Rectal smooth muscle tissue (tissue), 1 donor: Measurements from ENCODE around the gene SPATA33.

Experiments
- H3K27ac ChIP-seq: one replicate; pipeline ENCODE4 v1.7.0; 2013; ENCODE audit warnings: low read depth, low read length, inconsistent platforms
- H3K27me3 ChIP-seq: one replicate; pipeline ENCODE4 v1.7.0; 2013; ENCODE audit warnings: low read length; ENCODE audit not compliant: control insufficient read depth, insufficient read depth
- H3K36me3 ChIP-seq: one replicate; pipeline ENCODE4 v1.7.0; 2013; ENCODE audit warnings: low read length; ENCODE audit not compliant: control insufficient read depth, insufficient read depth
- H3K4me1 ChIP-seq: one replicate; pipeline ENCODE4 v1.7.0; 2013; ENCODE audit warnings: low read length; ENCODE audit not compliant: control insufficient read depth, insufficient read depth
- H3K4me3 ChIP-seq: one replicate; pipeline ENCODE4 v1.7.0; 2013; ENCODE audit warnings: low read length
- H3K9ac ChIP-seq: one replicate; pipeline ENCODE4 v1.7.0; 2013; ENCODE audit warnings: low read length

Gene SPATA33

GRCh38 chr16:89701425-89702406 lies 44.1 kb downstream of the SPATA33 start, which contains the start of gene SPATA2L:
Gene SPATA2L (minus strand): TSS chr16:89701705. CDS start chr16:89701232, 473 bp downstream.
- Histone ChIP-seq H3K4me1 (peaks cover 6% of the 10 kb centered on the region), H3K36me3 (no peaks in the 10 kb centered on the region), H3K9ac (peak within 1 kb of the TSS; percentile 46), H3K27me3 (no peaks in the 10 kb centered on the region), H3K27ac (peak within 1 kb of the TSS; percentile 11), H3K4me3 (peak within 1 kb of the TSS; percentile 73)

DNA sequence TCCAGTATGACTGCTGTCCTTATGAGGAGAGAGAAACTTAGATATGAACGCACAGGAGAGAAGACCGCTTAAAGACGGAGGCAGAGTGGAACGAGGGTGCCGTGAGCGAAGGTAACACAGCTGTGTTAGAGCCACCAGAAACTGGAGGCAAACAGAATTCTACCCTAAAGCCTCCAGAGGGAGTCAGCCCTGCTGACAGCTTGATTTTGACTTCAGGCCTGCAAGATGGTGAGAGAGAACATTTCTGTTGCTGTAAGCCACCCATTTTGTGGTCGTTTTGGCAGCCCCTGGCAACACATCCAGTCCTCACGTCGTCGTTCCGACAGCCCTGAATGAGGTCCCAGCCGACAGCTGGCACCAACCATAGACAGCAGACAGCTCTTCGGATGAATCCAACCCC lies 46.6 kb downstream of the SPATA33 start:
- no peaks in the 10 kb centered on the region for H3K27me3 ChIP-seq
- no peak overlapping the region for H3K9ac ChIP-seq
- no peaks in the 10 kb centered on the region for H3K36me3 ChIP-seq
- no peak overlapping the region for H3K4me3 ChIP-seq
- no peak overlapping the region for H3K27ac ChIP-seq
- H3K4me1 ChIP-seq, result peaks cover 6% of the 10 kb centered on the region

GRCh38 chr16:89705006-89705405 lies 47.4 kb downstream of the SPATA33 start:
- H3K27me3 ChIP-seq, result no peaks in the 10 kb centered on the region

GRCh38 chr16:89706518-89707260 lies 49.1 kb downstream of the SPATA33 start:
- Histone ChIP-seq H3K9ac (no peak overlapping the region), H3K4me3 (no peak overlapping the region), H3K27ac (no peak overlapping the region), H3K27me3 (no peaks in the 10 kb centered on the region), H3K4me1 (no peaks in the 10 kb centered on the region), H3K36me3 (no peaks in the 10 kb centered on the region)

More at GRCh38 chr16:89705006-89705405, 47.4 kb downstream of the SPATA33 start:
- H3K36me3 ChIP-seq, result no peaks in the 10 kb centered on the region
- H3K27ac ChIP-seq, result no peak overlapping the region
- no peak overlapping the region for H3K4me3 ChIP-seq
- H3K4me1 ChIP-seq, result peaks cover 6% of the 10 kb centered on the region
- no peak overlapping the region for H3K9ac ChIP-seq

DNA sequence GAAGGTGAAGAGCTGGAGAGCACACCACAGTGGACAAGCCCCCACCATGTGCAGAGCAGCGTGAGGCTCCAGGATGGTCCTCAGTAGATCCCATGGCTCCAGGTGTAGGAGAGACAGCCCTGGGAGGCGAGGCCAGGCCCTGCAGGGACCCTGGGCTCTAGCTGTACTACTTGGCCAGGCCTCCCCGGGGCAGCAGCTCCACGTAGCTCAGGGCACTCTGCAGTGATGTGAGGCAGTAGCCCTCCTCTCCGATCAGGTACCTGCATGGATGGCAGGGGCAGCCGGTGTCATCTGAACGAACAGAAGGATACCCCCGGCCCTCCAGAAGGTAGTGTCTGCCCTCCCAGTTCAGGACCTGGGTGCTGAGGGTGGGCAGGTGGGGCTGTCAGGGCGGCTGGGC lies 50.1 kb downstream of the SPATA33 start:
- Histone ChIP-seq H3K4me1 (no peaks in the 10 kb centered on the region), H3K27ac (no peak overlapping the region), H3K36me3 (no peaks in the 10 kb centered on the region), H3K9ac (no peak overlapping the region), H3K27me3 (no peaks in the 10 kb centered on the region), H3K4me3 (no peak overlapping the region)

DNA sequence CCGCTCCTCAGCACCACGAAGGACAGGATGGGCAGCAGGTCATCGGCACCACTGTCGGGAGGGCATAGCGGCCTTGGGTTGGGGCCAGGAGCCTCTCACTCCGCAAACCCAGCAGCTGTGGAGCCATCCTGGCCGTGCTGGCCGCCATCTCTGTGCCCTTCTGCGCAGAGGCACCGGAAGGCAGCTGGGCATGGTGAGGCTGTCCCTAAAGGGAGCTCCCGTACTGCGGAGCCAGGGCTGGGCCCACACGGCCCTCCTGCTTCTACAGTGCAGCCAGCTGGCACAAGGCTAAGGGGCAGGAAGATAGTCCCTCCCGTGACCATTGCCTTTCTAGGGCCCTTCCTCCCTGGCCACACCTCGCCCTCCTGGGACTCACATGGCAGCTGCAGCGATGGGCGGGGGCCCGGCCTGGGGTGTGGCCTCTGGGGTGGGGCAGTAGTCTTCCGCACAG lies 50.9 kb downstream of the SPATA33 start:
- no peak overlapping the region for H3K4me3 ChIP-seq
- H3K4me1 ChIP-seq, result no peaks in the 10 kb centered on the region
- no peak overlapping the region for H3K27ac ChIP-seq
- H3K9ac ChIP-seq, result no peak overlapping the region
- no peaks in the 10 kb centered on the region for H3K36me3 ChIP-seq
- no peaks in the 10 kb centered on the region for H3K27me3 ChIP-seq

DNA sequence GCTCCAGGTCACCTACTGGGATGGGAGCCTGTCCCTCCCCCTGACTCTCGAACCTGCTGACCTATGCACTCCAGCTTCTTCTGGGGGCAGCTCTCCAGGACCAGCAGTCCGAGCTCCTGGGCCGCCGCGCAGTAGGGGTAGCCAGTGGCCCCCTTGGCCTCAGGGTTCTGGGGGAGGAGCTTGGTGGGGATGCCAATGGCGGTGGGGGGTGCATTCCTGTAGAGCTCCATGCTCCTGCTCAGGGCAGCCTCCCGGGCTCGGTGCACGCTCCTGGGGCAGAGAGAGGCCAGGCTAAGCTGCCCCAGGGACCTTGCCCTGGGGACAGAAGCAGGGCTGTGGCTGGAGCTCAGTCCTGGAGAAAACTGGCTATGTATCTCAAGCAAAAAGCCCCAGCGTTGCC lies 51.5 kb downstream of the SPATA33 start:
- Histone ChIP-seq H3K27me3 (no peaks in the 10 kb centered on the region), H3K4me3 (no peak overlapping the region), H3K4me1 (no peaks in the 10 kb centered on the region), H3K9ac (no peak overlapping the region), H3K36me3 (no peaks in the 10 kb centered on the region), H3K27ac (no peak overlapping the region)

- Histone ChIP-seq H3K4me1 (no peaks in the 10 kb centered on the region), H3K27ac (no peak overlapping the region), H3K4me3 (no peak overlapping the region)
Measured at GRCh38 chr16:89709716-89710432, 52.2 kb downstream of the SPATA33 start.

DNA sequence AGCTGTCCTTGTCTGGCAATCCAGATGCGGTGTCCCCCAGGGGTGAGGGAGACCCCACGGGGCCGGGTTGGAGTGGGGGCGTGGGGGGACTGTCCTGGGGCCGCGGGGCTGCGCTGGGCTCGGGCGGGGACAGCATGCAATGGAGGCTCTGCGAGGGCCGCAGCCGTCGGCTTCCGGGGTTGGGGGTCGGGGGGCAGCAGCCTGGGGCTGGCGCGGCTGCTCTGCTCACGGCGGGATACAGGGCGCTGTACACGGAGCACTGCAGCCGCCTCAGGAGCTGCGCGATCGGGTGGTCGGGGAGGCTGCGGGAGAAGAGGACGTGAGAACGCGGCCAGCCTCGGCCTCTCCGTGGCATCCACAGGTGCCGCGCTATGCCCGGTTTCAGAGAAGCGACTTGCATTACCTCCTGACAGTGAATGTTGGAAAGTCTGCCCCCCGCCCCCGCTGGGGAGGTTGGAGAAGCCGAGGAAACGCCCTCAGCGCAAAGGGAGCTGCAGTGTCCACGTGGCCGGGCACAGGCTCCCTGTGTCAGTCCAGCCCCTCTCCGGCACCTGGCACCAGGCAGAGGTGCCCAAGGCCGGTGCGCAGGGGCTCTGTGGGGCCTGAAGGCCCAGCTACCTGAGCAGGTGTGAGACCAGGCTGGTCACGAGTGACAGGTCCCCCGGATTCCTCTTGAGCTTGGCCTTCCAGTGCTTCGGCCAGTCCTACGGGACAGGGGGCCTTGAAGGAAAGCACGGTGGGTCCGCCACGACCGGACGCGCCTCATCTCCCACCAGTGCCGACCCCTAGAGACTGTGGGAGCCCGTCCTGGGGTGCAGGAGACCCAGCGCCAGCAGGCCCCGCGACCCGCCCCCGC lies 53.3 kb downstream of the SPATA33 start:
- no peaks in the 10 kb centered on the region for H3K36me3 ChIP-seq
- H3K27ac ChIP-seq, result no peak overlapping the region
- no peaks in the 10 kb centered on the region for H3K4me1 ChIP-seq
- H3K27me3 ChIP-seq, result no peaks in the 10 kb centered on the region
- no peak overlapping the region for H3K9ac ChIP-seq
- no peak overlapping the region for H3K4me3 ChIP-seq

More at GRCh38 chr16:89709716-89710432, 52.2 kb downstream of the SPATA33 start:
- Histone ChIP-seq H3K27me3 (no peaks in the 10 kb centered on the region), H3K9ac (no peak overlapping the region), H3K36me3 (no peaks in the 10 kb centered on the region)

DNA sequence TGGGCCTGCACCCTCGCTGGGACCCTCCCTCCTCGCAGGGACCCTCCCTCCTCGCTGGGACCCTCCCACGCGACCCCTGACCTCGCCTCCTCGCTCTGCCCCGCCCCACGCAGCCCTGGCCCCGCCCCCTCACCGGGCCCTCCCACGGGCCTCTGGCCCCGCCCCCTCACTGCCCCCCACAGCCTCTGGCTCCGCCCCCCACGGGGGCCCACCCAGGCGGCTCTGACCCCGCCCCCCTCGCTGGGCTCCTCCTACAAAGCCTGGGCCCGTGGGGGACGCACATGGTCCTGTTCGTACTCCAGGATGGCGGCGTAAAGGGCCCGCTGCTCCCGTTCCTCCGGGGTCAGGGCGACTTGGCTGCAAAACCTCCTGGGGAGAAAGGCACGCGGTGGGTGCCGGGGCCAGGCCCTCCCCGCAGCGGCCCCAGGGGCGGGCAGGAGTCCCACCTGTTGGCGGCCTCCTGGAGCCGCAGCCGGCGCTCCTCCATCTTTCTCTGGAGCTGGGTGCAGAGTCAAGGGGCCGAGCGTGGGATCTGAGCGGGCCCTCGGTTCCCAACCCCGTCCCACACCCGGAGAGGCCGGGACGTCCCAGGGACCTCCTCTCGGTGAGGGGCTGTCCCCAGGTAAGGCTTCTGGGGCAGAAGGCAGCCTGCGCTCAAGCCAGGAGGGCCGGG lies 54.1 kb downstream of the SPATA33 start:
- no peak overlapping the region for H3K27ac ChIP-seq
- H3K27me3 ChIP-seq, result no peaks in the 10 kb centered on the region
- H3K36me3 ChIP-seq, result no peaks in the 10 kb centered on the region
- peak overlapping the region; percentile 55 for H3K4me3 ChIP-seq
- H3K9ac ChIP-seq, result no peak overlapping the region
- H3K4me1 ChIP-seq, result no peaks in the 10 kb centered on the region

DNA sequence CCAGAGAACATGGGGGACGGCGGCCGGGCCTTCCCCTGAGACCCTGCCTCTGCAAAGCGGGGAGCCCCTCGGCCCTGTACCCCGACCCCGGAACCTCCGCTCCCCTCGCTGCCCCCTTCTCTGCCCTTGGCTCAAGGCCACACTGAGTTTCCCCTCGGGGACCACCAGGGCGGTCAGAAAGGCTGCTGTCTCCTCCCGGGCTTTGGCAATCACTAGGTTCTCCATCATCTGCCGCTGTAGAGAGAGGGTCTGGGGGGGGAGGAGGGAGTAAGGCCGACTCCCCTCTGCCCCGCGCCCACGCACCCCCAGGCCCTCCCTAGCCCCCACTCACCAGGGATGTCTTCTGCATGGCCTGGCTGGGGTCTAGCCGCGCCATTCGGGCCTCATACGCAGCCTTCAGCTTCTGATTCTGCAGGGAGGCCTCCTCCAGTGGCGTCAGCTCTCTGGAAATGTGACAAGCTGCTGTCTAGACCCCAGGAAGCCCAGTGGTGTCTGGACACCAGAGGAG lies 54.7 kb downstream of the SPATA33 start:
- Histone ChIP-seq H3K9ac (no peak overlapping the region), H3K27ac (no peak overlapping the region), H3K36me3 (no peaks in the 10 kb centered on the region), H3K27me3 (no peaks in the 10 kb centered on the region), H3K4me1 (no peaks in the 10 kb centered on the region), H3K4me3 (peak overlapping the region; percentile 55)
